Left lung (tissue), 10 donors: ENCODE results near the gene FOXN1. TPM values are rescaled to one million over a fixed set of nuclear protein-coding genes. Genes with fewer than 3 reads are reported as not detected.
A peak's percentile ranks its signal among the peaks of the same experiment; 100 is the strongest.

Source experiments
- ATAC-seq: fragments of 200-7000 bp; cut with Tn5 transposase; one replicate; pipeline ENCODE4 v1.9.1; 2020; ENCODE audit warnings: moderate library complexity
- DNase-seq, 4 donors: peaks; one replicate each; pipeline ENCODE4 v3.0.0-alpha.2; 2013 to 2020
- H3K27ac ChIP-seq, 2 donors: fragments of 200-600 bp; sonication (generic) in 1 of 2; one replicate each; pipeline versions ENCODE4 v1.5.0 to v1.8.0; 2020 to 2021
- H3K27me3 ChIP-seq, 2 donors: fragments of 200-600 bp; sonication (generic) in 1 of 2; one replicate each; pipeline versions ENCODE4 v1.5.0 to v1.8.0; 2020 to 2021
- H3K36me3 ChIP-seq, 2 donors: fragments of 200-600 bp; sonication (generic) in 1 of 2; one replicate each; pipeline versions ENCODE4 v1.5.0 to v1.8.0; 2020 to 2021
- H3K4me1 ChIP-seq, 2 donors: fragments of 200-600 bp; one replicate each; pipeline ENCODE4 v1.8.0; 2021
- H3K4me3 ChIP-seq, 2 donors: fragments of 200-600 bp; sonication (generic) in 1 of 2; one replicate each; pipeline versions ENCODE4 v1.5.0 to v1.8.0; 2020 to 2021; ENCODE audit warnings: mild to moderate bottlenecking in 1 of 2
- H3K9me3 ChIP-seq, 2 donors: fragments of 200-600 bp; sonication (generic) in 1 of 2; one replicate each; pipeline versions ENCODE4 v1.5.0 to v1.8.0; 2020 to 2021
- CTCF ChIP-seq, 2 donors: fragments of 200-600 bp; sonication (generic) in 1 of 2; IDR thresholded peaks; one replicate each; pipeline versions ENCODE4 v1.5.0 to v1.8.0; 2021; ENCODE audit warnings: antibody characterized with exemption in 2 of 2
- intact Hi-C, 2 donors: fragments of 100-400 bp; cut with DNase I; formaldehyde crosslinking; loops; one replicate each; pipeline versions ENCODE4 v1.11.2 to v1.14.2; 2022
- polyA plus RNA-seq, 6 donors: library from polyadenylated mRNA; unstranded; fragments of 120-200 nt; gene quantifications; one replicate each; pipeline ENCODE4 v1.2.1, GENCODE V29; 2013; ENCODE audit not compliant: insufficient read length in 6 of 6
- total RNA-seq, 2 donors: library from RNA; stranded (reverse); fragmentation: NEBNext Ultra II Directional; extraction: Animal tissue kit (Norgen Biotek cat#: 25700); gene quantifications; one replicate each; pipeline ENCODE4 v1.2.1, GENCODE V29; 2021
- donor health status: DM: no; HTN: yes; CAD: no.
- donor health status: DM: no; HTN: no; CAD: no.

The FOXN1 gene
- total and polyA plus RNA-seq, 8 donors, result 0.06 to 0.29 (median 0.18) TPM

- TF ChIP-seq CTCF (IDR thresholded peaks at IDR 0.05), result no peak
- intact Hi-C loops, result no loop called here
- no peak overlapping the region for H3K4me3 ChIP-seq
- ATAC-seq (no peak), DNase-seq (no peak)
- H3K27me3 ChIP-seq, result peaks cover 0 to 34% of the 10 kb centered on the region in 2 donors
- H3K27ac ChIP-seq, result no peak overlapping the region
- no peaks in the 10 kb centered on the region for H3K36me3 ChIP-seq
- H3K9me3 ChIP-seq, result no peaks in the 10 kb centered on the region
- no peaks in the 10 kb centered on the region for H3K4me1 ChIP-seq
These were observed 9.4 kb downstream of the FOXN1 start for GRCh38 chr17:28515518-28515917.

GRCh38 chr17:28518132-28518531 lies 12.0 kb downstream of the FOXN1 start:
- H3K27ac ChIP-seq, result no peak overlapping the region
- peak in 1 of 4 donors; percentile 21 for DNase-seq
- H3K36me3 ChIP-seq, result no peaks in the 10 kb centered on the region
- peaks cover 0 to 16% of the 10 kb centered on the region in 2 donors for H3K27me3 ChIP-seq
- no peak for TF ChIP-seq CTCF (IDR thresholded peaks at IDR 0.05)
- intact Hi-C loops, result no loop called here
- H3K9me3 ChIP-seq, result no peaks in the 10 kb centered on the region
- no peak overlapping the region for H3K4me3 ChIP-seq
- no peaks in the 10 kb centered on the region for H3K4me1 ChIP-seq
- peak; percentile 21 for ATAC-seq

- H3K4me3 ChIP-seq, result no peak overlapping the region
- no peaks in the 10 kb centered on the region for H3K36me3 ChIP-seq
- peaks cover 0 to 12% of the 10 kb centered on the region in 2 donors for H3K27me3 ChIP-seq
- TF ChIP-seq CTCF (IDR thresholded peaks at IDR 0.05), result no peak
- H3K9me3 ChIP-seq, result no peaks in the 10 kb centered on the region
- DNase-seq (peak in 1 of 4 donors; percentile 6), ATAC-seq (no peak)
- intact Hi-C loops, result no loop called here
- H3K4me1 ChIP-seq, result no peaks in the 10 kb centered on the region
- H3K27ac ChIP-seq, result no peak overlapping the region
These were observed 12.4 kb downstream of the FOXN1 start for GRCh38 chr17:28518578-28518977.

- Histone ChIP-seq H3K4me1 (no peaks in the 10 kb centered on the region), H3K27ac (no peak overlapping the region), H3K9me3 (no peaks in the 10 kb centered on the region), H3K27me3 (peaks cover 0 to 6% of the 10 kb centered on the region in 2 donors), H3K36me3 (no peaks in the 10 kb centered on the region), H3K4me3 (no peak overlapping the region)
- DNase-seq, result no peak
- no peak for ATAC-seq
- no peak for TF ChIP-seq CTCF (IDR thresholded peaks at IDR 0.05)
- intact Hi-C loops, result no loop called here
These were observed 13.1 kb downstream of the FOXN1 start for GRCh38 chr17:28519236-28519635.

GRCh38 chr17:28520687-28521086 lies 14.5 kb downstream of the FOXN1 start:
- DNase-seq (peak in 1 of 4 donors; percentile 61), ATAC-seq (no peak)
- Histone ChIP-seq H3K36me3 (no peaks in the 10 kb centered on the region), H3K4me1 (no peaks in the 10 kb centered on the region), H3K27ac (no peak overlapping the region), H3K4me3 (no peak overlapping the region), H3K27me3 (no peaks in the 10 kb centered on the region), H3K9me3 (no peaks in the 10 kb centered on the region)
- intact Hi-C loops, result no loop called here
- no peak for TF ChIP-seq CTCF (IDR thresholded peaks at IDR 0.05)
